Tibial artery (tissue), 4 donors: ENCODE measurements around the gene GALNT16.

Source experiments
- DNase-seq, 2 donors: peaks; one replicate each; pipeline ENCODE4 v3.0.0-alpha.2; 2019
- H3K27ac ChIP-seq, 2 donors: fragments of 200-600 bp; sonication (generic) in 1 of 2; 1 replicate in 1 of 2; 2 replicates in 1 of 2; pipeline ENCODE4 v1.5.1; 2018 to 2019; ENCODE audit warnings: mild to moderate bottlenecking in 1 of 2
- H3K27me3 ChIP-seq, 2 donors: fragments of 200-600 bp; sonication (generic) in 1 of 2; one replicate each; pipeline versions ENCODE4 v1.5.1 to v1.6.0; 2016 to 2019
- H3K36me3 ChIP-seq, 3 donors: fragments of 200-600 bp; sonication (generic) in 2 of 3; one replicate each; pipeline ENCODE4 v1.5.1; 2016 to 2019; ENCODE audit warnings: mild to moderate bottlenecking in 2 of 3
- H3K4me1 ChIP-seq, 4 donors: fragments of 200-600 bp; sonication (generic) in 2 of 4; 1 replicate in 3 of 4; 2 replicates in 1 of 4; pipeline ENCODE4 v1.5.1; 2016 to 2019
- H3K4me3 ChIP-seq, 2 donors: fragments of 200-600 bp; sonication (generic) in 1 of 2; 1 replicate in 1 of 2; 2 replicates in 1 of 2; pipeline ENCODE4 v1.5.1; 2018 to 2019; ENCODE audit warnings: mild to moderate bottlenecking in 2 of 2
- H3K9me3 ChIP-seq, 3 donors: fragments of 200-600 bp; sonication (generic) in 1 of 3; one replicate each; pipeline ENCODE4 v1.5.1; 2016 to 2019
- intact Hi-C: fragments of 100-400 bp; cut with DNase I; formaldehyde crosslinking; loops from one replicate; pipeline ENCODE4 v1.15.0; 2023; ENCODE audit warnings: low total_unique reads
- TF ChIP-seq, protein P1 (sequence below), 2 experiments: fragments of 200-600 bp in 1 of 2; fragments of 450-650 bp in 1 of 2; IDR thresholded peaks; one replicate each; pipeline ENCODE4 v1.5.1; 2017 to 2019; ENCODE audit warnings: antibody characterized with exemption in 2 of 2, mild to moderate bottlenecking in 1 of 2, moderate library complexity in 1 of 2

GALNT16 gene

DNA sequence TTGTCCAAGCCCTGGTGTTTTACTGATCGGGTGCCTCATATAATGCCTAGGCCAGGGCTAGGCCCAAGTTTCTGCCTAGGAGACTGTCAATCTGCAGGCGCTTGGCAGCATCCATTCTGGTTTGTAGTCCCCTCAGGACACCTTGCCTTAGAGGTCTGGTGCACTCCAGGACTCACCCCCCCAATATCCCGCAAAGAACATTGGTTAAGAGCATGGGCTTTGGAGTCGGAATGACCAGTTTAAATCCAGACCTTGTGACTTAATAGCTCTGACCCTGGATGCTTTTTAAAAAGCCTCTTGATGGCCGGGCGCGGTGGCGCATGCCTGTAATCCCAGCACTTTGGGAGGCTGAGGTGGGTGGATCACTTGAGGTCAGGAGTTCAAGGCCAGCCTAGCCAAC is 60.0 kb downstream of the GALNT16 start:
- Histone ChIP-seq H3K9me3 (no peaks in the 10 kb centered on the region), H3K4me1 (peaks cover 0 to 25% (median 14%) of the 10 kb centered on the region in 4 donors), H3K4me3 (no peak overlapping the region), H3K36me3 (peaks cover 0 to 6% (median 0%) of the 10 kb centered on the region in 3 donors), H3K27ac (no peak overlapping the region), H3K27me3 (no peaks in the 10 kb centered on the region)
- TF ChIP-seq, protein P1, sequence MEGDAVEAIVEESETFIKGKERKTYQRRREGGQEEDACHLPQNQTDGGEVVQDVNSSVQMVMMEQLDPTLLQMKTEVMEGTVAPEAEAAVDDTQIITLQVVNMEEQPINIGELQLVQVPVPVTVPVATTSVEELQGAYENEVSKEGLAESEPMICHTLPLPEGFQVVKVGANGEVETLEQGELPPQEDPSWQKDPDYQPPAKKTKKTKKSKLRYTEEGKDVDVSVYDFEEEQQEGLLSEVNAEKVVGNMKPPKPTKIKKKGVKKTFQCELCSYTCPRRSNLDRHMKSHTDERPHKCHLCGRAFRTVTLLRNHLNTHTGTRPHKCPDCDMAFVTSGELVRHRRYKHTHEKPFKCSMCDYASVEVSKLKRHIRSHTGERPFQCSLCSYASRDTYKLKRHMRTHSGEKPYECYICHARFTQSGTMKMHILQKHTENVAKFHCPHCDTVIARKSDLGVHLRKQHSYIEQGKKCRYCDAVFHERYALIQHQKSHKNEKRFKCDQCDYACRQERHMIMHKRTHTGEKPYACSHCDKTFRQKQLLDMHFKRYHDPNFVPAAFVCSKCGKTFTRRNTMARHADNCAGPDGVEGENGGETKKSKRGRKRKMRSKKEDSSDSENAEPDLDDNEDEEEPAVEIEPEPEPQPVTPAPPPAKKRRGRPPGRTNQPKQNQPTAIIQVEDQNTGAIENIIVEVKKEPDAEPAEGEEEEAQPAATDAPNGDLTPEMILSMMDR (IDR thresholded peaks at IDR 0.05): no peak
- peak in 1 of 2 donors; percentile 53 for DNase-seq
- intact Hi-C loops: no loop called here

DNA sequence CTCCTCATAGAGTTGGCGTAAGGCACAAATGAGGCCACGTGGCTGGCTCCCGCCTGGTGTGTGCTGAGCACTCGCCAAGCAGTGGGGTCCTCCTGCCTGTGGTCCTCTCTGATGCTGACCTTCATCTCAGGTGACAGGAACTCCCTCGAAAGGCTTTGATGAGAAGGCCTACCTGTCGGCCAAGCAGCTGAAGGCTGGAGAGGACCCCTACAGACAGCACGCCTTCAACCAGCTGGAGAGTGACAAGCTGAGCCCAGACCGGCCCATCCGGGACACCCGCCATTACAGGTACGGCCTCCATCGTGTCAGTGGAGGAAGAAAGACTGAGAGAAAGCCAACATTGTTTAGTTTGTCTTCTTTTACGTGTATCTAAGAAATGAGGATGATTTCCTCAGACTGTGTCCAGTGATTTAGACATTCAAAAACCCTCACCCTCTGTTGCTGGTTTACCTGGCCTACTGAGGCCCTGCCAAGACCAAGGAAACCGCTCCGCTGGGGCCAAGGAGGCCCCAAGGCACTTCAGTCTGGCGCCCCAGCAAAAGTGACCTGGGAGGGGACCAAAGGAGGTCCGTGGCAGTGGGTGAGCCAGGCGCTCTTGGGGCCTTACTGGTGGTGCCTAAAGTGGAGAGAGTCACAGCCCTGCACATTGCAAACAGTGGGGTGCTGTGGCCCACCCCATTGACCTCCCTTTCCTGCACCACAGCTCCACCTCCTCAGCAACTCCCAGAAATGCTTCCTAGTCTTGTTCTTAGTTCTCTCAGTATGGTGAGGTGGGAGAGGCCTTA is 60.8 kb downstream of the GALNT16 start:
- Histone ChIP-seq H3K4me1 (peaks cover 0 to 22% (median 14%) of the 10 kb centered on the region in 4 donors), H3K27me3 (no peaks in the 10 kb centered on the region), H3K27ac (no peak overlapping the region), H3K36me3 (peaks cover 0 to 6% (median 0%) of the 10 kb centered on the region in 3 donors), H3K4me3 (no peak overlapping the region), H3K9me3 (no peaks in the 10 kb centered on the region)
- DNase-seq: peak; percentile 3 to 58
- TF ChIP-seq, protein P1 (IDR thresholded peaks at IDR 0.05): no peak
- intact Hi-C loops: no loop called here

DNA sequence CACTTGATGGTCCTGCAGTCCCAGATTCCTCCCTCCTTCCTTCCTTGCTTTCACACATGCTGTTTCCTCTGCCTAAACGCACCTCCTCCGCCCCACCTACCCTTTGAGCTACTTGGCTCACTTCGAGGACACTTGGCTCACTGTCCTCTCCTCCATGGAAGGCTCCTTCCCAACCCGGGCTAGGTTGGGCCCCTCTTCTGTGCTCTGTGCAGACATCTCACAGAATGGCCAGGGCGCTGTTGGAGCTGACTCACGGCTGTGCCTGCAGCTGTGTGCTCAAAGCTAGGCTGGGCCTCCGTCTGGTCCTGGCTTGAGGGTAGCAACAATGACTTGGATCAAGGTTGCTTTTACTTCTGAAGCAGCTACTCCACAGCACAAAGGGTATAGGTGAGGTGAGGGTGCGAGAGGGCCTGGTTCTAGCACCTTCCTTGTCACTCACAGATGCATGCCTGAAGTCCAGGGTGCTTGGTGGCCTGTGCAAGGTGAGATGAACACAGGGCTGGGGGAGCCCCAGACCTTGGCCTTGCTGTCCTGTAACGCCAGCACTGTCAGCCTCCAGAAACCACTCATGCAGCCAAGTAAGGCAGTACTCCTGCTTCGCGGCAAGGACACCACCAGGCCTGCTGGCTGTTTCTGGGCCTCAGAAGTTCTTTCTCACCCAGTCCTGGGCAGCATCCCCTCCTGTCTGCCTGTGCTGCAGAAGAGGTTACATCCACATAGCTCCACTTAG is 61.8 kb downstream of the GALNT16 start:
- Histone ChIP-seq H3K4me1 (peaks cover 0 to 13% (median 11%) of the 10 kb centered on the region in 4 donors), H3K27me3 (no peaks in the 10 kb centered on the region), H3K4me3 (no peak overlapping the region), H3K36me3 (peaks cover 0 to 6% (median 4%) of the 10 kb centered on the region in 3 donors), H3K9me3 (no peaks in the 10 kb centered on the region), H3K27ac (no peak overlapping the region)
- peak; percentile 13 to 47 for DNase-seq
- intact Hi-C loops: no loop called here
- TF ChIP-seq, protein P1 (IDR thresholded peaks at IDR 0.05): no peak

DNA sequence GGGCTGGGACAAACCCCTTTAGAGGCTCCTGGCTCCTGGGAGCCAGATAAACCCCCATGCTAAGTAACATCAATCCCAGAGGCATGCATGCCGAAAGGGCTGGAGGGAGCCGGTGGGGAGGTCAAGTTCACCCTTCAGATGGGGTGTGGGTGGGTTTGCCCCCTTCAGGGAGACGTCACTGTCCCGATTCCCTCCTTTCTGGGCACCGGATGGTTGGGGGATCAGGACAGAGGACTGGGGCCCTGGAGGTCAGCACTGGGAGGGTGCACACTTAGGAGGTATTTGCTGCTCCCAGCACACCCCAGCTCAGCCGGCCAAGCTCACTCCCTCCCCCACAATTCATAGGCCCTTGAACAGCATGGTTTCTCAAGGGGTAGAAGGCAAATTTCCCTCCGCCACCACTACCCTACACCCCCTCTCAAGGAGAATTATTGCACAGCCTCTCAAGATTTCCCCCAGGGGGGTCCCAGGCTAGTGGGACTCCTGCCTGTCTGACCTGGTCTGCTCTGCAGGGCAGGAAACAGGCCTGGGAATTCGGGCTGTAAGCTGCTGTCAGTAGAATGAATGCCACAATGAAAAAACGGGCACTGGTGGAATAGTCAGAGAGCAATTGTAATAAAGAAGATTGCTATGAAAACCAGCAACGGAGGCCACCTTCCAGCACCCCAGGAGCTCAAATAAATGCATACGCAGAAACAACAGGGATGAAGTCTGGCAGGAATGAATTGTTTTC is 63.5 kb downstream of the GALNT16 start:
- Histone ChIP-seq H3K4me3 (no peak overlapping the region), H3K9me3 (no peaks in the 10 kb centered on the region), H3K4me1 (no peaks in the 10 kb centered on the region), H3K36me3 (peaks cover 0 to 6% (median 4%) of the 10 kb centered on the region in 3 donors), H3K27ac (no peak overlapping the region), H3K27me3 (no peaks in the 10 kb centered on the region)
- DNase-seq: peak; percentile 9 to 44
- intact Hi-C loops: no loop called here
- TF ChIP-seq, protein P1 (IDR thresholded peaks at IDR 0.05): no peak

DNA sequence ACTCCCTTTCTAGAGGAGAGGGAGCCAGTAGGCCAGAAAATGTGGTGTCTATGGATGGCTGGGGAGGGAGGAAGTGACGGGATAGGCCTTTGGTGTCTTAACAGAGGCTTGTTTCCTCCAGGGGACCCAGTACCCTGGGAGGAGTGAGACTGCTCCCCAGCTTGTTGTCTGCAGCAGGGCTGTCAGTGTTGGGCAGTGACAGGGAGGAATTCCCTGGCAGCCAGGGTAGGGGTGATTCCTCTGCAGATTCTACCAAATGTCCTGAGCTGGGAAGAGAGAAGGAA is 64.0 kb downstream of the GALNT16 start:
- intact Hi-C loops: no loop called here
- no peaks in the 10 kb centered on the region for H3K27me3 ChIP-seq
- TF ChIP-seq, protein P1 (IDR thresholded peaks at IDR 0.05): no peak

More for the DNA sequence above, 64.0 kb downstream of the GALNT16 start:
- H3K9me3 ChIP-seq: no peaks in the 10 kb centered on the region
- no peak overlapping the region for H3K4me3 ChIP-seq
- H3K4me1 ChIP-seq: no peaks in the 10 kb centered on the region
- DNase-seq: peak in 1 of 2 donors; percentile 2
- peaks cover 0 to 6% (median 4%) of the 10 kb centered on the region in 3 donors for H3K36me3 ChIP-seq
- H3K27ac ChIP-seq: no peak overlapping the region
